Endothelial cell (in vitro differentiated cells): Measurements from ENCODE around the gene IGFBP2. TPM values are rescaled to one million over a fixed set of nuclear protein-coding genes. Genes with fewer than 3 reads are reported as not detected.

ENCODE experiments used
- DNase-seq: peaks from one replicate; pipeline ENCODE4 v3.0.0; 2021; ENCODE audit warnings: low spot score
- H3K27ac Mint-ChIP-seq: one replicate; pipeline ENCODE4 v1.8.0; 2021; ENCODE audit warnings: mixed read lengths, inconsistent platforms; ENCODE audit not compliant: unreplicated experiment
- H3K27me3 Mint-ChIP-seq: one replicate; pipeline ENCODE4 v1.8.0; 2021; ENCODE audit warnings: mild to moderate bottlenecking, moderate library complexity, mixed read lengths, inconsistent platforms; ENCODE audit not compliant: unreplicated experiment
- H3K36me3 Mint-ChIP-seq: one replicate; pipeline ENCODE4 v1.8.0; 2021; ENCODE audit warnings: mild to moderate bottlenecking, low read depth, mixed read lengths, inconsistent platforms; ENCODE audit not compliant: unreplicated experiment
- H3K4me1 Mint-ChIP-seq: one replicate; pipeline ENCODE4 v1.8.0; 2021; ENCODE audit warnings: mild to moderate bottlenecking, mixed read lengths, inconsistent platforms; ENCODE audit not compliant: unreplicated experiment
- H3K4me3 Mint-ChIP-seq: one replicate; pipeline ENCODE4 v1.8.0; 2021; ENCODE audit warnings: mild to moderate bottlenecking, mixed read lengths, inconsistent platforms; ENCODE audit not compliant: unreplicated experiment
- H3K9me3 Mint-ChIP-seq: one replicate; pipeline ENCODE4 v1.8.0; 2021; ENCODE audit warnings: mixed read lengths, inconsistent platforms; ENCODE audit not compliant: unreplicated experiment
- CTCF ChIP-seq: fragments of 200-600 bp; sonication (generic); IDR thresholded peaks from one replicate; pipeline ENCODE4 v1.5.0; 2021; ENCODE audit warnings: antibody characterized with exemption; ENCODE audit not compliant: unreplicated experiment
- total RNA-seq: library from RNA; stranded (reverse); fragmentation: NEBNext Ultra II Directional; extraction: Animal tissue kit (Norgen Biotek cat#: 25700); gene quantifications from one replicate; pipeline ENCODE4 v1.2.1, GENCODE V29; 2021; ENCODE audit not compliant: unreplicated experiment

The IGFBP2 gene
- total RNA-seq, 1 donor from 2014 or later = 1,170 TPM

GRCh38 chr2:216603884-216604245, 29.4 kb upstream of the IGFBP2 start:
- Mint-ChIP-seq H3K27ac (no peak overlapping the region), H3K4me3 (no peak overlapping the region), H3K4me1 (peaks cover 25% of the 10 kb centered on the region)

GRCh38 chr2:216604458-216604857, 28.8 kb upstream of the IGFBP2 start:
- Mint-ChIP-seq H3K36me3 (no peaks in the 10 kb centered on the region), H3K4me3 (no peak overlapping the region), H3K4me1 (peaks cover 25% of the 10 kb centered on the region), H3K27me3 (peaks cover 5% of the 10 kb centered on the region), H3K27ac (no peak overlapping the region), H3K9me3 (no peaks in the 10 kb centered on the region)
- no peak for TF ChIP-seq CTCF
- DNase-seq = no peak

More at GRCh38 chr2:216603884-216604245, 29.4 kb upstream of the IGFBP2 start:
- no peak for TF ChIP-seq CTCF
- Mint-ChIP-seq H3K36me3 (no peaks in the 10 kb centered on the region), H3K9me3 (no peaks in the 10 kb centered on the region), H3K27me3 (peaks cover 5% of the 10 kb centered on the region)
- DNase-seq = no peak

- H3K9me3 Mint-ChIP-seq = no peaks in the 10 kb centered on the region
- H3K27ac Mint-ChIP-seq = no peak overlapping the region
- peak; percentile 20 for DNase-seq
- no peaks in the 10 kb centered on the region for H3K36me3 Mint-ChIP-seq
- H3K27me3 Mint-ChIP-seq = peaks cover 5% of the 10 kb centered on the region
- peak overlapping the region; percentile 63 for H3K4me3 Mint-ChIP-seq
- no peak for TF ChIP-seq CTCF
- H3K4me1 Mint-ChIP-seq = peaks cover 25% of the 10 kb centered on the region
Observed at GRCh38 chr2:216606551-216607276, 26.5 kb upstream of the IGFBP2 start.

GRCh38 chr2:216607277-216607560, 26.0 kb upstream of the IGFBP2 start:
- Mint-ChIP-seq H3K27ac (no peak overlapping the region), H3K36me3 (no peaks in the 10 kb centered on the region), H3K4me1 (peaks cover 21% of the 10 kb centered on the region), H3K27me3 (peaks cover 5% of the 10 kb centered on the region), H3K9me3 (no peaks in the 10 kb centered on the region), H3K4me3 (no peak overlapping the region)
- no peak for DNase-seq
- TF ChIP-seq CTCF = no peak

GRCh38 chr2:216608525-216608924, 24.7 kb upstream of the IGFBP2 start:
- Mint-ChIP-seq H3K36me3 (no peaks in the 10 kb centered on the region), H3K4me3 (no peak overlapping the region), H3K27me3 (peaks cover 8% of the 10 kb centered on the region), H3K27ac (no peak overlapping the region), H3K9me3 (no peaks in the 10 kb centered on the region), H3K4me1 (peaks cover 9% of the 10 kb centered on the region)
- TF ChIP-seq CTCF = no peak
- no peak for DNase-seq
